CD14-positive monocyte (primary cell): ENCODE results near the gene TEX29. TPM values are rescaled to one million over a fixed set of nuclear protein-coding genes. Genes with fewer than 3 reads are reported as not detected.

Experiments
- DNase-seq, 3 donors: peaks; one replicate each; pipeline ENCODE4 v3.0.0-alpha.2; 2011 to 2022
- H2AFZ ChIP-seq: 2 replicates; pipeline ENCODE4 v1.6.0; 2012; ENCODE audit warnings: mild to moderate bottlenecking, low read depth, low read length, inconsistent platforms; ENCODE audit not compliant: insufficient read depth, poor library complexity, severe bottlenecking
- H3K27ac ChIP-seq, 2 donors: 1 replicate in 1 of 2; 2 replicates in 1 of 2; pipeline ENCODE4 v1.5.1; 2012 to 2013; ENCODE audit warnings: low read length in 2 of 2, control low read depth in 1 of 2, inconsistent platforms in 1 of 2, low read depth in 1 of 2, mild to moderate bottlenecking in 1 of 2
- H3K27me3 ChIP-seq, 2 donors: one replicate each; pipeline versions ENCODE4 v1.6.0 to v1.6.1; 2011 to 2013; ENCODE audit warnings: low read length in 2 of 2; ENCODE audit not compliant: control insufficient read depth in 2 of 2, insufficient read depth in 2 of 2
- H3K36me3 ChIP-seq, 2 donors: replicated peaks in 1 of 2; 1 replicate in 1 of 2; 2 replicates in 1 of 2; pipeline versions ENCODE4 v1.5.1 to v1.6.1; 2012 to 2013; ENCODE audit warnings: low read length in 2 of 2, control low read depth in 1 of 2, inconsistent platforms in 1 of 2, mild to moderate bottlenecking in 1 of 2; ENCODE audit not compliant: insufficient read depth in 2 of 2, control insufficient read depth in 1 of 2
- H3K4me1 ChIP-seq, 2 donors: 1 replicate in 1 of 2; 2 replicates in 1 of 2; pipeline versions ENCODE4 v1.5.1 to v1.6.1; 2012 to 2013; ENCODE audit warnings: low read length in 2 of 2, control low read depth in 1 of 2, inconsistent platforms in 1 of 2, mild to moderate bottlenecking in 1 of 2, moderate library complexity in 1 of 2; ENCODE audit not compliant: insufficient read depth in 2 of 2, control insufficient read depth in 1 of 2
- H3K4me2 ChIP-seq: replicated peaks from 2 replicates; pipeline ENCODE3; 2012; ENCODE audit warnings: low read length, moderate library complexity, mild to moderate bottlenecking; ENCODE audit not compliant: poor library complexity, severe bottlenecking; ENCODE audit errors: extremely low read depth
- H3K4me3 ChIP-seq, 3 experiments: fragments of 200-600 bp in 1 of 3; sonication (generic) in 1 of 3; replicated peaks in 1 of 3; 1 replicate in 2 of 3; 2 replicates in 1 of 3; pipeline ENCODE4 v1.5.1; 2011 to 2013; ENCODE audit warnings: low read length in 3 of 3, mild to moderate bottlenecking in 3 of 3, control low read depth in 2 of 3, low read depth in 2 of 3, inconsistent platforms in 1 of 3, moderate library complexity in 1 of 3
- H3K79me2 ChIP-seq: 2 replicates; pipeline ENCODE4 v1.6.0; 2012; ENCODE audit warnings: mild to moderate bottlenecking, control low read depth, inconsistent platforms, low read length, moderate library complexity; ENCODE audit not compliant: insufficient read depth
- H3K9ac ChIP-seq: 2 replicates; pipeline ENCODE4 v1.6.0; 2017; ENCODE audit warnings: low read length, mild to moderate bottlenecking; ENCODE audit not compliant: insufficient read depth, poor library complexity, severe bottlenecking
- H3K9me3 ChIP-seq, 2 donors: replicated peaks in 1 of 2; 1 replicate in 1 of 2; 2 replicates in 1 of 2; pipeline versions ENCODE4 v1.5.1 to v1.6.1; 2012 to 2013; ENCODE audit warnings: low read length in 2 of 2, control low read depth in 1 of 2; ENCODE audit not compliant: control insufficient read depth in 1 of 2, insufficient read depth in 1 of 2
- H4K20me1 ChIP-seq: 2 replicates; pipeline ENCODE4 v1.6.0; 2012; ENCODE audit warnings: mild to moderate bottlenecking, low read length, control low read depth, moderate library complexity; ENCODE audit not compliant: insufficient read depth
- H3K27ac Mint-ChIP-seq, 7 donors: one replicate each; pipeline ENCODE4 v1.8.0; 2020; ENCODE audit warnings: mild to moderate bottlenecking in 7 of 7, mixed read lengths in 7 of 7, moderate library complexity in 6 of 7, inconsistent platforms in 2 of 7
- H3K27me3 Mint-ChIP-seq, 3 donors: one replicate each; pipeline ENCODE4 v1.8.0; 2021 to 2022; ENCODE audit warnings: low read depth in 3 of 3, mild to moderate bottlenecking in 3 of 3, mixed read lengths in 3 of 3, moderate library complexity in 3 of 3, inconsistent platforms in 1 of 3
- H3K36me3 Mint-ChIP-seq, 2 donors: one replicate each; pipeline ENCODE4 v1.8.0; 2020; ENCODE audit warnings: mixed read lengths in 2 of 2, inconsistent platforms in 1 of 2, mild to moderate bottlenecking in 1 of 2
- H3K4me1 Mint-ChIP-seq: one replicate; pipeline ENCODE4 v1.8.0; 2020; ENCODE audit warnings: mild to moderate bottlenecking, mixed read lengths
- H3K4me3 Mint-ChIP-seq, 2 donors: one replicate each; pipeline ENCODE4 v1.8.0; 2020; ENCODE audit warnings: mild to moderate bottlenecking in 2 of 2, mixed read lengths in 2 of 2, moderate library complexity in 1 of 2
- H3K9me3 Mint-ChIP-seq, 7 donors: one replicate each; pipeline ENCODE4 v1.8.0; 2020 to 2022; ENCODE audit warnings: mixed read lengths in 7 of 7, mild to moderate bottlenecking in 6 of 7, moderate library complexity in 6 of 7, inconsistent platforms in 2 of 7
- CTCF ChIP-seq: fragments of 200-600 bp; IDR thresholded peaks from one replicate; pipeline ENCODE4 v1.8.0; 2022; ENCODE audit warnings: antibody characterized with exemption, mild to moderate bottlenecking
- WGBS: methylation state at CpG from one replicate; pipeline ENCODE4 v1.1.5; 2013; ENCODE audit warnings: missing lambda C conversion rate; ENCODE audit not compliant: insufficient coverage; 5-methylcytosine and 5-hydroxymethylcytosine counted together
- intact Hi-C, 2 donors: fragments of 100-400 bp; cut with micrococcal nuclease; formaldehyde crosslinking; loops; one replicate each; pipeline versions ENCODE4 v1.15.0 to v1.15.1; 2023
- polyA plus RNA-seq, 3 donors: library from polyadenylated mRNA; depleted of rRNA in 1 of 3; unstranded in 2 of 3; stranded (reverse) in 1 of 3; fragments of 300-500 nt in 2 of 3; fragments of >200 nt in 1 of 3; fragmentation: Illumina TruSeq in 2 of 3; gene quantifications; 1 replicate in 2 of 3; 2 replicates in 1 of 3; pipeline ENCODE4 v1.2.3, GENCODE V29; 2012 to 2021

TEX29 gene
- polyA plus RNA-seq, 3 donors: 0.27 to 0.29 TPM; not detected in 1

DNA sequence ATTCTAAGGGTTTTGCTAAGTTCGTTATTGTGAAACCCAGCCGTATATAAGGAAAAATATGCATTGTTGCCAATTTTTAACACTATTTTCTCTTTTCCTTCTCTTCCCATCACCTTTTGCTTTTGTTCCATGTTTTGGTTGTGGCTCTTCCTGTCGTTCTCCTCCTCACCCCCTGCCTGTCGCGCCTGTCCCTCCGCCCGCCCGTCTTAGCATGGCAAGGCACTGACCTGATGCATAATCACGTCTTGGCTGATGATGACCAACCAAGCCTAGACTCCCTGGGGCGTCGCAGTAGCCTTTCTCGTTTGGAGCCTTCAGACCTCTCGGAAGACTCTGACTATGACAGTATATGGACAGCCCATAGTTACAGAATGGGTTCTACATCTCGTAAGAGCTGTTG lies 28.5 kb upstream of the TEX29 start:
- intact Hi-C loops: no loop called here
- WGBS: 100% methylated on average over 10 of the region's 14 CpGs
- peaks cover 81 to 99% of the 10 kb centered on the region in 2 donors for H3K36me3 ChIP-seq
- H3K27ac ChIP-seq: no peak overlapping the region
- Mint-ChIP-seq H3K36me3 (peaks cover 80 to 89% of the 10 kb centered on the region in 2 donors), H3K9me3 (no peaks in the 10 kb centered on the region), H3K4me3 (no peak overlapping the region), H3K27ac (peak overlapping the region in 1 of 7 donors; percentile 50), H3K4me1 (no peaks in the 10 kb centered on the region), H3K27me3 (no peaks in the 10 kb centered on the region)
- no peak overlapping the region for H2AFZ ChIP-seq
- no peaks in the 10 kb centered on the region for H3K4me1 ChIP-seq
- no peak overlapping the region for H3K4me3 ChIP-seq
- H3K9me3 ChIP-seq: no peaks in the 10 kb centered on the region
- no peak overlapping the region for H3K9ac ChIP-seq
- DNase-seq: no peak
- H3K27me3 ChIP-seq: no peaks in the 10 kb centered on the region
- no peak for TF ChIP-seq CTCF
- no peaks in the 10 kb centered on the region for H3K79me2 ChIP-seq
- H3K4me2 ChIP-seq: no peak overlapping the region
- no peaks in the 10 kb centered on the region for H4K20me1 ChIP-seq

GRCh38 chr13:111292710-111293485 lies 27.5 kb upstream of the TEX29 start:
- Histone ChIP-seq H3K27ac (no peak overlapping the region), H2AFZ (no peak overlapping the region), H3K4me3 (no peak overlapping the region), H3K4me1 (no peaks in the 10 kb centered on the region), H3K4me2 (no peak overlapping the region), H3K9ac (no peak overlapping the region), H4K20me1 (no peaks in the 10 kb centered on the region), H3K36me3 (peaks cover 71 to 99% of the 10 kb centered on the region in 2 donors), H3K27me3 (no peaks in the 10 kb centered on the region), H3K79me2 (no peaks in the 10 kb centered on the region), H3K9me3 (no peaks in the 10 kb centered on the region)
- no peak for TF ChIP-seq CTCF
- intact Hi-C loops: no loop called here
- no peaks in the 10 kb centered on the region for H3K4me1 Mint-ChIP-seq
- 97% methylated on average over 10 of the region's 13 CpGs for WGBS
- no peak overlapping the region for H3K4me3 Mint-ChIP-seq
- H3K27ac Mint-ChIP-seq: no peak overlapping the region
- peaks cover 79 to 87% of the 10 kb centered on the region in 2 donors for H3K36me3 Mint-ChIP-seq
- H3K27me3 Mint-ChIP-seq: no peaks in the 10 kb centered on the region
- DNase-seq: no peak
- no peaks in the 10 kb centered on the region for H3K9me3 Mint-ChIP-seq
